ENCODE results near the gene CYTH1.
A peak's percentile ranks its signal among the peaks of the same experiment; 100 is the strongest.
"Not testable (repeated sequence)": the region's sequence is repeated elsewhere in the genome, so short reads cannot be mapped to it uniquely, and the experiment has no call there.

The CYTH1 gene

DNA sequence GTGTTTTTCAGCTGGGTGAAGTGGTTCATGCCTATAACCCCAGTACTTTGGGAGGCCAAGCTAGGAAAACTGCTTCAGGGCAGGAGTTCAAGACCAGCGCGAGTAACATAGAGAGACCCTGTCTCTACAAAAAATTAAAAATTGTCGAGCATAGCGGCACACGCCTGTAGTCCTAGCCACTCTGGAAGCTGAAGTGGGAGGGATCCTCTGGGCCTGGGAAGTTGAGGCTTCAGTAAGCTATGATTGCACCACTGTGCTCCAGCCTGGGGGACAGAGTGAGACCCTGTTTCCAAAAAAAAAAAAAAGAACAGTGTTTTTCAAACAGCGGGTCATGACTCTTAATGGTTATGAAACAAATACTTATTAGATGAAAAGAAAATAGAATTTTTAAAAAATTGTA is 2.3 kb upstream of the CYTH1 start:
- no peak for DNase-seq (ENCODE audit: low spot score)
- Histone ChIP-seq H3K9me3 (ENCODE audit: severe bottlenecking) (no peaks in the 10 kb centered on the region), H3K36me3 (ENCODE audit: low read depth) (no peaks in the 10 kb centered on the region), H3K4me3 (ENCODE audit: severe bottlenecking) (no peak overlapping the region), H3K27ac (ENCODE audit: poor library complexity, severe bottlenecking) (no peak overlapping the region), H3K4me1 (ENCODE audit: insufficient read depth, poor library complexity, severe bottlenecking) (peaks cover 10% of the 10 kb centered on the region), H3K27me3 (ENCODE audit: insufficient read depth, poor library complexity, severe bottlenecking) (no peaks in the 10 kb centered on the region)
- no peak for ATAC-seq (ENCODE audit: low read depth)
- TF ChIP-seq, protein P1, sequence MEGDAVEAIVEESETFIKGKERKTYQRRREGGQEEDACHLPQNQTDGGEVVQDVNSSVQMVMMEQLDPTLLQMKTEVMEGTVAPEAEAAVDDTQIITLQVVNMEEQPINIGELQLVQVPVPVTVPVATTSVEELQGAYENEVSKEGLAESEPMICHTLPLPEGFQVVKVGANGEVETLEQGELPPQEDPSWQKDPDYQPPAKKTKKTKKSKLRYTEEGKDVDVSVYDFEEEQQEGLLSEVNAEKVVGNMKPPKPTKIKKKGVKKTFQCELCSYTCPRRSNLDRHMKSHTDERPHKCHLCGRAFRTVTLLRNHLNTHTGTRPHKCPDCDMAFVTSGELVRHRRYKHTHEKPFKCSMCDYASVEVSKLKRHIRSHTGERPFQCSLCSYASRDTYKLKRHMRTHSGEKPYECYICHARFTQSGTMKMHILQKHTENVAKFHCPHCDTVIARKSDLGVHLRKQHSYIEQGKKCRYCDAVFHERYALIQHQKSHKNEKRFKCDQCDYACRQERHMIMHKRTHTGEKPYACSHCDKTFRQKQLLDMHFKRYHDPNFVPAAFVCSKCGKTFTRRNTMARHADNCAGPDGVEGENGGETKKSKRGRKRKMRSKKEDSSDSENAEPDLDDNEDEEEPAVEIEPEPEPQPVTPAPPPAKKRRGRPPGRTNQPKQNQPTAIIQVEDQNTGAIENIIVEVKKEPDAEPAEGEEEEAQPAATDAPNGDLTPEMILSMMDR (IDR thresholded peaks at IDR 0.05; ENCODE audit: poor library complexity, severe bottlenecking) = no peak

DNA sequence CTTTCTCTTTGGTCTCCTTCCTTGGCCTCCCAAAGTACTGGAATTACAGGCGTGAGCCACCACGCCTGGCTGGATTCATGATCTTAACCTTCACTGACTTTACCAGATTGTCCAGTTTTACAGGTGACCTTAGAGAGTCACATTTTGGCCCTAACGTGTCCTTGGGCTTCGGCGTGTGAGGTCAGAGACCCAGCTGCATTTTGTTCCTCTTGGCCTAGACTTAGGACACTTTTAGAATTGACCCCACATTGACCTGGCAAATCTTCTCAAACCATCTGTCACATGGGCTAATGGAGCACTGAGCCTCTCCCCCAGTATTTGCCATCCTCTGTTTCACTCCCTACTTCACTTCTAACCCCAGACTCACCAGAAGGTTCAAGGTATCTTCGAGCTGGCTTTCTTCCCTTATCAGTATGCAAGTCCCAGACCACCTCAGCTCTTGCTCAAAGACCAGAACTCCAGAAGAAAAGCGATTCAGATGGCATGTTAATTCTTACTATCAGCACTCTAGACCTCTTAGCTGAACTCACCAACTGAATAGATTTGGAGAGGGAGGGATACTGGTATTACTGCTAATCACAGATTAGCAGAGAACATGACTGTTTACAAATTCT is 1.7 kb upstream of the CYTH1 start:
- Histone ChIP-seq H3K4me1 (ENCODE audit: insufficient read depth, poor library complexity, severe bottlenecking) (peaks cover 10% of the 10 kb centered on the region), H3K4me3 (ENCODE audit: severe bottlenecking) (no peak overlapping the region), H3K36me3 (ENCODE audit: low read depth) (no peaks in the 10 kb centered on the region), H3K27ac (ENCODE audit: poor library complexity, severe bottlenecking) (no peak overlapping the region), H3K27me3 (ENCODE audit: insufficient read depth, poor library complexity, severe bottlenecking) (no peaks in the 10 kb centered on the region), H3K9me3 (ENCODE audit: severe bottlenecking) (no peaks in the 10 kb centered on the region)
- TF ChIP-seq, protein P1 (IDR thresholded peaks at IDR 0.05; ENCODE audit: poor library complexity, severe bottlenecking) = no peak
- DNase-seq (ENCODE audit: low spot score) = no peak
- ATAC-seq (ENCODE audit: low read depth) = no peak

DNA sequence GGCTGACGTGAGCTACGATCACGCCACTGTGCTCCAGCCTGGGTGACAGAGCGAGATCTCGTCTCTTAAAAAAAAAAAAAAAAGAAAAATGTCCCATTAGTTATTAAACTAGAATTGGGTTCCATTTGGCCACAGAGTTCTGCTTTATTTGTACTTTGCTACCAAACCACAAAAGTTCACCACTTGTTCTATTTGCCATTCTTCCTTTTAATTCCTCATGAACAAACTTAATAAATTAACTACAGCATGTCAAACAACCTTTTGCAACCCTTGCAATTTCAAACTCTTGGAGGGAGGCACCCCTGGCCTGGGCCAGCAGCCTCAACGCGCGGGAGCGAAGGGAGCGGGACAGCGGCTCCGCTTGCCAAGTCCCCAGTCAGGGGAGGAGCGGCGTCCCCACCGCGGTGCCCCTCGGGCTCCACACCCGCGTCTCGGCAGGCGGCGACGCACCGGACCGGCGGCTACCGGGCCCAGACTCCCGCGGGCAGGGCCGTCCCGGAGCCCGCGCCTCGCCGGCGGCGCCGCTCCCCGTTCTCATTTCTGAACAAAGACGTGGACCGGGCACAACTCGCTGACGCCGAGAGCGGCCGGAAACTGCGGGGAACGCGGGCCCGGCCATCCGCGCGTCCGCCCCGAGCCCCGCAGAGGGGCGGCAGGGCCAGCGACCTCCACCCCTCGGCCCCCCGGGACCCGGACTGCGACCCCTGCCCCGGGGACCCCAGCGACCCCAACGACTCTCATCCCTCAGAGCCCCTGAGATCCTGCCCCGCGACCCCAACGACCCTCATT is 775 bp downstream of the CYTH1 start:
- DNase-seq (ENCODE audit: low spot score) = no peak
- Histone ChIP-seq H3K4me1 (ENCODE audit: insufficient read depth, poor library complexity, severe bottlenecking) (peaks cover 10% of the 10 kb centered on the region), H3K27ac (ENCODE audit: poor library complexity, severe bottlenecking) (peak overlapping the region; percentile 55)

DNA sequence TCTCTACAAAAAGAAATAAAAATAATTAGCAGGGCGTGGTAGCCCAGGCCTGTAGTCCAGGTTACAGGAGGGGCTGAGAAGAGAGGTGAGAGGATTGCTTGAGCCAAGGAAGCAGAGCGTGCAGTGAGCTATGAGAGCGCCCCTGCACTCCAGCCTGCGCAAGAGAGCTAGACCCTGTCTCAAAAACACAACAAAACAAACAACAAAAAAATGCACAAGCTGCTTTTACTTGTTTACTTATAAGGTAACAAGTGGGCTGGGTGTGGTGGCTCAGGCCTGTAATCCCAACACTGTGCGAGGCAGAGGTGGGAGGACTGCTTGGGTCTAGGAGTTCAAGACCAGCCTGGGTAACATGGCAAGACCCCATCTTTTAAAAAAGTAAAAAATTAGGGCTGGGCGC is 1.7 kb downstream of the CYTH1 start:
- Histone ChIP-seq H3K9me3 (ENCODE audit: severe bottlenecking) (no peaks in the 10 kb centered on the region), H3K4me1 (ENCODE audit: insufficient read depth, poor library complexity, severe bottlenecking) (peaks cover 12% of the 10 kb centered on the region), H3K27me3 (ENCODE audit: insufficient read depth, poor library complexity, severe bottlenecking) (no peaks in the 10 kb centered on the region), H3K27ac (ENCODE audit: poor library complexity, severe bottlenecking) (peak overlapping the region; percentile 55), H3K4me3 (ENCODE audit: severe bottlenecking) (no peak overlapping the region), H3K36me3 (ENCODE audit: low read depth) (no peaks in the 10 kb centered on the region)
- DNase-seq (ENCODE audit: low spot score) (no peak), ATAC-seq (ENCODE audit: low read depth) (no peak)
- TF ChIP-seq, protein P1 (IDR thresholded peaks at IDR 0.05; ENCODE audit: poor library complexity, severe bottlenecking) = no peak

More for the DNA sequence above, 775 bp downstream of the CYTH1 start:
- H3K27me3 ChIP-seq (ENCODE audit: insufficient read depth, poor library complexity, severe bottlenecking) = no peaks in the 10 kb centered on the region
- H3K4me3 ChIP-seq (ENCODE audit: severe bottlenecking) = peak overlapping the region; percentile 95
- TF ChIP-seq, protein P1 (IDR thresholded peaks at IDR 0.05; ENCODE audit: poor library complexity, severe bottlenecking) = no peak
- no peaks in the 10 kb centered on the region for H3K9me3 ChIP-seq (ENCODE audit: severe bottlenecking)
- ATAC-seq (ENCODE audit: low read depth) = peak; percentile 30
- H3K36me3 ChIP-seq (ENCODE audit: low read depth) = no peaks in the 10 kb centered on the region

DNA sequence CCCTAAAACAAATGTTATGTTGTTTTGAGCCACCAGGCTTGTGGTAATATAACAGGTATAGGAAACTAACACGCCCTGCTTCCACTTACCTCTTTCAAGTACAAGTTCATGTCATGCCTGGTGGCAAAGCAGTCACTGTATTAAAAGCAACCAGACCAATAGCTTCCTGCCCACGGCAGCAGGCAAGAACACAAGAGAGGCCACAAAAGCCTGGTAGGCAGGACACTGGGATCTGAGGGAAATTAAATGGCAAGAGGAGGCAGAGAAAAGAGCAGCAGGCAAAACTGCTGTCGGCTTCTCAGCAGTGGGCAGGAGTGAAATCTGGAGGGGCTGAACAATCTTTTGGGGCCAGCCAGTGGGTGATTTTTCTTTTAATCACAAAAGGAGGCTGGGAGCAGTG is 2.2 kb downstream of the CYTH1 start:
- DNase-seq (ENCODE audit: low spot score) = no peak
- peaks cover 14% of the 10 kb centered on the region for H3K4me1 ChIP-seq (ENCODE audit: insufficient read depth, poor library complexity, severe bottlenecking)
- peak overlapping the region; percentile 55 for H3K27ac ChIP-seq (ENCODE audit: poor library complexity, severe bottlenecking)
- H3K4me3 ChIP-seq (ENCODE audit: severe bottlenecking) = no peak overlapping the region
- H3K36me3 ChIP-seq (ENCODE audit: low read depth) = no peaks in the 10 kb centered on the region
- TF ChIP-seq, protein P1 (IDR thresholded peaks at IDR 0.05; ENCODE audit: poor library complexity, severe bottlenecking) = no peak
- H3K27me3 ChIP-seq (ENCODE audit: insufficient read depth, poor library complexity, severe bottlenecking) = no peaks in the 10 kb centered on the region
- ATAC-seq (ENCODE audit: low read depth) = no peak
- H3K9me3 ChIP-seq (ENCODE audit: severe bottlenecking) = no peaks in the 10 kb centered on the region

DNA sequence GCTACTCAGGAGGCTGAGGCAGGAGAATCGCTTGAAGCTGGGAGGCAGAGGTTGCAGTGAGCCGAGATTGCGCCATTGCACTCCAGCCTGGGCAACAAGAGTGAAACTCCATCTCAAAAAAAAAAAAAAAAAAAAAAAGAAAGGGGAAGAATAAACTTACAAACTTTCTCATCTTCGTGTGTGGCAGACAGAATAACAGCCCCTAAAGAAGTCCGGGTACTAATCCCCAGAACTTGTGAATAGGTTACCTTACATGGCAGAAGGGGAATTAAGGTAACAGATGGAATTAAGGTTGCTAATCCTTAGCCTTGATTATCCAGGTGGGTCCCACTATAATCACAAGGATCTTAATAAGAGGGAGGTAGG is 2.8 kb downstream of the CYTH1 start:
- Histone ChIP-seq H3K4me1 (ENCODE audit: insufficient read depth, poor library complexity, severe bottlenecking) (peaks cover 17% of the 10 kb centered on the region), H3K27ac (ENCODE audit: poor library complexity, severe bottlenecking) (peak overlapping the region; percentile 55)
- not testable (repeated sequence) for ATAC-seq (ENCODE audit: low read depth); H3K27me3 ChIP-seq (ENCODE audit: insufficient read depth, poor library complexity, severe bottlenecking); H3K9me3 ChIP-seq (ENCODE audit: severe bottlenecking); H3K4me3 ChIP-seq (ENCODE audit: severe bottlenecking); H3K36me3 ChIP-seq (ENCODE audit: low read depth); DNase-seq (ENCODE audit: low spot score)

Data from RWPE2 (cell line).